K562 (cell line): Measurements from ENCODE around the gene ID2.
A peak's percentile ranks its signal among the peaks of the same experiment; 100 is the strongest.

ENCODE experiments used
- ETV6 ChIP-seq, 3 experiments: fragments of 150-350 bp in 1 of 3; sonication (generic) in 1 of 3; formaldehyde crosslinking in 1 of 3; IDR thresholded peaks; 2 replicates each; pipeline versions ENCODE4 v1.6.1 to v1.8.0; 2014 to 2022; ENCODE audit warnings: borderline replicate concordance in 2 of 3, low read depth in 2 of 3, antibody characterized with exemption in 1 of 3, low read length in 1 of 3, mild to moderate bottlenecking in 1 of 3, missing genetic modification reagents in 1 of 3
- GATAD2B ChIP-seq: fragments of 450-650 bp; IDR thresholded peaks from 2 replicates; pipeline ENCODE4 v1.6.1; 2017; ENCODE audit warnings: mild to moderate bottlenecking, borderline replicate concordance

GRCh38 chr2:8685697-8686358 is 4.0 kb downstream of the ID2 start:
- no peak for TF ChIP-seq ETV6 (IDR thresholded peaks at IDR 0.05; ENCODE audit: borderline replicate concordance in 1 of 2, low read depth in 2 of 2, low read length in 1 of 2)
- no peak for TF ChIP-seq ETV6 (CRISPR knock-in tag; IDR thresholded peaks at IDR 0.05; ENCODE audit: borderline replicate concordance)
- TF ChIP-seq GATAD2B, result peak; percentile 74; the same call in 1 of the 2 replicates
